Trophoblast cell (in vitro differentiated cells and primary cell): ENCODE data around the gene RGS9.

ENCODE experiments used
- DNase-seq, 2 donors: peaks; one replicate each; pipeline ENCODE4 v3.0.0-alpha.2; 2016
- H2AFZ ChIP-seq: 2 replicates; pipeline ENCODE4 v1.6.1; 2013; ENCODE audit warnings: low read length, moderate library complexity, mild to moderate bottlenecking; ENCODE audit not compliant: insufficient read depth, poor library complexity
- H2AK5ac ChIP-seq: 2 replicates; pipeline ENCODE4 v1.6.1; 2013; ENCODE audit warnings: mild to moderate bottlenecking, low read length
- H2BK120ac ChIP-seq: 2 replicates; pipeline ENCODE4 v1.6.1; 2013; ENCODE audit warnings: low read length, mild to moderate bottlenecking, moderate library complexity; ENCODE audit not compliant: insufficient read depth, poor library complexity
- H2BK12ac ChIP-seq: 2 replicates; pipeline ENCODE4 v1.6.1; 2013; ENCODE audit warnings: mild to moderate bottlenecking, low read length, moderate library complexity
- H2BK5ac ChIP-seq: 2 replicates; pipeline ENCODE4 v1.6.1; 2013; ENCODE audit warnings: low read length, low read depth, moderate library complexity, mild to moderate bottlenecking; ENCODE audit not compliant: poor library complexity
- H3K14ac ChIP-seq: 2 replicates; pipeline ENCODE4 v1.6.1; 2013; ENCODE audit warnings: mild to moderate bottlenecking, low read length
- H3K18ac ChIP-seq: 2 replicates; pipeline ENCODE4 v1.6.1; 2013; ENCODE audit warnings: mild to moderate bottlenecking, low read length
- H3K23ac ChIP-seq: 2 replicates; pipeline ENCODE4 v1.6.1; 2013; ENCODE audit warnings: low read length
- H3K27ac ChIP-seq: 2 replicates; pipeline ENCODE4 v1.5.1; 2013; ENCODE audit warnings: low read depth, mild to moderate bottlenecking, inconsistent platforms, low read length, moderate library complexity
- H3K27me3 ChIP-seq: 2 replicates; pipeline ENCODE4 v1.6.1; 2013; ENCODE audit warnings: inconsistent platforms, mild to moderate bottlenecking, low read length, moderate library complexity; ENCODE audit not compliant: insufficient read depth
- H3K36me3 ChIP-seq, 2 experiments: 1 replicate in 1 of 2; 2 replicates in 1 of 2; pipeline ENCODE4 v1.6.1; 2013; ENCODE audit warnings: low read length in 2 of 2, mild to moderate bottlenecking in 2 of 2, moderate library complexity in 1 of 2; ENCODE audit not compliant: insufficient read depth in 2 of 2, control insufficient read depth in 1 of 2
- H3K4ac ChIP-seq: 2 replicates; pipeline ENCODE4 v1.6.1; 2013; ENCODE audit warnings: low read depth, mild to moderate bottlenecking, low read length, moderate library complexity
- H3K4me1 ChIP-seq, 2 experiments: 1 replicate in 1 of 2; 2 replicates in 1 of 2; pipeline ENCODE4 v1.6.1; 2013; ENCODE audit warnings: low read length in 2 of 2, mild to moderate bottlenecking in 2 of 2, moderate library complexity in 1 of 2; ENCODE audit not compliant: insufficient read depth in 2 of 2, control insufficient read depth in 1 of 2
- H3K4me2 ChIP-seq: 2 replicates; pipeline ENCODE4 v1.6.1; 2013; ENCODE audit warnings: inconsistent platforms, mild to moderate bottlenecking, low read length, moderate library complexity
- H3K4me3 ChIP-seq: 2 replicates; pipeline ENCODE4 v1.5.1; 2013; ENCODE audit warnings: mild to moderate bottlenecking, low read depth, low read length, inconsistent platforms
- H3K79me1 ChIP-seq: one replicate; pipeline ENCODE4 v1.6.1; 2013; ENCODE audit warnings: low read length
- H3K79me2 ChIP-seq: 2 replicates; pipeline ENCODE4 v1.6.1; 2013; ENCODE audit warnings: low read length, mild to moderate bottlenecking; ENCODE audit not compliant: control insufficient read depth, insufficient read depth, poor library complexity
- H3K9ac ChIP-seq: 2 replicates; pipeline ENCODE4 v1.6.1; 2013; ENCODE audit warnings: mild to moderate bottlenecking, low read length
- H3K9me3 ChIP-seq: 2 replicates; pipeline ENCODE4 v1.6.1; 2013; ENCODE audit warnings: low read depth, mild to moderate bottlenecking, control low read depth, inconsistent platforms, low read length; ENCODE audit not compliant: insufficient read depth
- H4K12ac ChIP-seq: 2 replicates; pipeline ENCODE4 v1.6.1; 2013; ENCODE audit warnings: low read depth, mild to moderate bottlenecking, low read length, moderate library complexity
- H4K8ac ChIP-seq: 2 replicates; pipeline ENCODE4 v1.6.1; 2013; ENCODE audit warnings: low read depth, mild to moderate bottlenecking, low read length, moderate library complexity
- H4K91ac ChIP-seq: one replicate; pipeline ENCODE4 v1.6.1; 2013; ENCODE audit warnings: low read depth, mild to moderate bottlenecking, low read length, moderate library complexity
- WGBS: extraction: QIAGEN DNeasy Blood & Tissue Kit; methylation state at CpG from one replicate; pipeline ENCODE4 v1.1.7; 2013; ENCODE audit warnings: missing lambda C conversion rate; ENCODE audit not compliant: insufficient read length, insufficient coverage; ENCODE audit errors: extremely low coverage; 5-methylcytosine and 5-hydroxymethylcytosine counted together

RGS9 gene

GRCh38 chr17:65156835-65157565 lies 19.8 kb downstream of the RGS9 start:
- H4K8ac ChIP-seq, result no peak overlapping the region
- no peak overlapping the region for H3K4me3 ChIP-seq
- H3K79me2 ChIP-seq, result no peaks in the 10 kb centered on the region
- H2BK5ac ChIP-seq, result no peak overlapping the region
- H3K9me3 ChIP-seq, result no peaks in the 10 kb centered on the region
- H2BK120ac ChIP-seq, result no peak overlapping the region
- H3K4me1 ChIP-seq, result no peaks in the 10 kb centered on the region
- H4K12ac ChIP-seq, result no peak overlapping the region
- no peak overlapping the region for H2BK12ac ChIP-seq
- WGBS, result no CpG with 5 or more reads among the region's 14 CpGs
- H4K91ac ChIP-seq, result no peak overlapping the region
- no peak overlapping the region for H3K27ac ChIP-seq
- no peak overlapping the region for H2AFZ ChIP-seq
- H3K9ac ChIP-seq, result no peak overlapping the region
- H3K14ac ChIP-seq, result no peak overlapping the region
- H3K23ac ChIP-seq, result no peak overlapping the region
- no peak overlapping the region for H3K18ac ChIP-seq
- H2AK5ac ChIP-seq, result no peak overlapping the region
- DNase-seq, result no peak
- H3K4ac ChIP-seq, result no peak overlapping the region
- no peaks in the 10 kb centered on the region for H3K36me3 ChIP-seq
- no peak overlapping the region for H3K4me2 ChIP-seq
- H3K27me3 ChIP-seq, result no peaks in the 10 kb centered on the region
- H3K79me1 ChIP-seq, result no peaks in the 10 kb centered on the region

GRCh38 chr17:65158041-65158440 lies 20.9 kb downstream of the RGS9 start:
- Histone ChIP-seq H3K4me2 (no peak overlapping the region), H3K14ac (no peak overlapping the region), H4K12ac (no peak overlapping the region), H4K91ac (no peak overlapping the region), H2AFZ (no peak overlapping the region), H3K4me3 (no peak overlapping the region), H3K79me1 (no peaks in the 10 kb centered on the region), H3K36me3 (no peaks in the 10 kb centered on the region), H3K9ac (no peak overlapping the region), H3K27ac (no peak overlapping the region), H3K79me2 (no peaks in the 10 kb centered on the region), H3K4me1 (no peaks in the 10 kb centered on the region), H3K18ac (no peak overlapping the region), H2BK120ac (no peak overlapping the region), H4K8ac (no peak overlapping the region), H2BK5ac (no peak overlapping the region), H2AK5ac (no peak overlapping the region), H3K9me3 (no peaks in the 10 kb centered on the region), H3K4ac (no peak overlapping the region), H3K23ac (no peak overlapping the region), H2BK12ac (no peak overlapping the region), H3K27me3 (no peaks in the 10 kb centered on the region)
- DNase-seq, result no peak
- WGBS, result no CpG with 5 or more reads among the region's 11 CpGs

GRCh38 chr17:65158622-65159021 lies 21.5 kb downstream of the RGS9 start:
- Histone ChIP-seq H3K36me3 (no peaks in the 10 kb centered on the region), H2AK5ac (no peak overlapping the region), H4K8ac (no peak overlapping the region), H3K79me2 (no peaks in the 10 kb centered on the region), H2BK5ac (no peak overlapping the region), H2AFZ (no peak overlapping the region), H2BK12ac (no peak overlapping the region), H3K9me3 (no peaks in the 10 kb centered on the region), H3K18ac (no peak overlapping the region), H4K91ac (no peak overlapping the region), H3K4me2 (no peak overlapping the region), H3K27ac (no peak overlapping the region), H4K12ac (no peak overlapping the region), H3K23ac (no peak overlapping the region), H3K9ac (no peak overlapping the region), H3K79me1 (no peaks in the 10 kb centered on the region), H3K4me1 (no peaks in the 10 kb centered on the region), H3K4me3 (no peak overlapping the region), H3K27me3 (no peaks in the 10 kb centered on the region), H3K14ac (no peak overlapping the region), H2BK120ac (no peak overlapping the region), H3K4ac (no peak overlapping the region)
- WGBS, result no CpG with 5 or more reads among the region's 2 CpGs
- DNase-seq, result no peak

- no CpG with 5 or more reads among the region's 6 CpGs for WGBS
- Histone ChIP-seq H3K14ac (no peak overlapping the region), H2BK12ac (no peak overlapping the region), H3K23ac (no peak overlapping the region), H4K8ac (no peak overlapping the region), H4K12ac (no peak overlapping the region), H2AFZ (no peak overlapping the region), H3K9ac (no peak overlapping the region), H3K27ac (no peak overlapping the region), H3K4me2 (no peak overlapping the region), H3K79me2 (no peaks in the 10 kb centered on the region), H3K27me3 (no peaks in the 10 kb centered on the region), H2BK5ac (no peak overlapping the region), H3K4me1 (no peaks in the 10 kb centered on the region), H3K9me3 (no peaks in the 10 kb centered on the region), H3K4ac (no peak overlapping the region), H2AK5ac (no peak overlapping the region), H2BK120ac (no peak overlapping the region), H3K4me3 (no peak overlapping the region), H3K18ac (no peak overlapping the region), H3K36me3 (no peaks in the 10 kb centered on the region), H4K91ac (no peak overlapping the region), H3K79me1 (no peaks in the 10 kb centered on the region)
- DNase-seq, result no peak
Measured at GRCh38 chr17:65160516-65160915, 23.3 kb downstream of the RGS9 start.
